Measurements from ENCODE around the gene SERGEF.

- TF ChIP-seq TAF1 (CRISPR knock-in tag; IDR thresholded peaks at IDR 0.05) = no peak
- TF ChIP-seq POLR2AphosphoS5 (IDR thresholded peaks at IDR 0.05; ENCODE audit: low read depth, low read length) = no peak
These were observed 235.6 kb downstream of the SERGEF start for GRCh38 chr11:17777086-17777737.
